Liver (tissue), 9 donors: Measurements from ENCODE around the gene SP1. TPM values are rescaled to one million over a fixed set of nuclear protein-coding genes. Genes with fewer than 3 reads are reported as not detected.

Source experiments
- DNase-seq: peaks from one replicate; pipeline ENCODE4 v3.0.0-alpha.2; 2017; ENCODE audit warnings: low spot score
- H3K27ac ChIP-seq, 2 donors: one replicate each; pipeline ENCODE4 v1.7.0; 2013; ENCODE audit warnings: inconsistent platforms in 2 of 2, low read length in 2 of 2, control low read depth in 1 of 2, low read depth in 1 of 2, mild to moderate bottlenecking in 1 of 2
- H3K27me3 ChIP-seq, 4 donors: one replicate each; pipeline versions ENCODE4 v1.6.1 to v1.7.0; 2013; ENCODE audit warnings: low read length in 3 of 4, inconsistent platforms in 1 of 4, mild to moderate bottlenecking in 1 of 4, moderate library complexity in 1 of 4; ENCODE audit not compliant: control insufficient read depth in 4 of 4, insufficient read depth in 4 of 4
- H3K36me3 ChIP-seq, 4 donors: one replicate each; pipeline versions ENCODE4 v1.6.1 to v1.7.0; 2013; ENCODE audit warnings: low read length in 3 of 4, mild to moderate bottlenecking in 3 of 4, low read depth in 1 of 4, moderate library complexity in 1 of 4; ENCODE audit not compliant: control insufficient read depth in 4 of 4, insufficient read depth in 3 of 4
- H3K4me1 ChIP-seq, 4 donors: one replicate each; pipeline versions ENCODE4 v1.6.1 to v1.7.0; 2013; ENCODE audit warnings: low read length in 3 of 4, mild to moderate bottlenecking in 3 of 4, moderate library complexity in 1 of 4; ENCODE audit not compliant: control insufficient read depth in 4 of 4, insufficient read depth in 4 of 4
- H3K4me3 ChIP-seq, 3 donors: one replicate each; pipeline versions ENCODE4 v1.6.1 to v1.7.0; 2013; ENCODE audit warnings: low read length in 3 of 3, control low read depth in 1 of 3, low read depth in 1 of 3, mild to moderate bottlenecking in 1 of 3
- H3K9ac ChIP-seq, 2 donors: one replicate each; pipeline ENCODE4 v1.7.0; 2013; ENCODE audit warnings: low read length in 2 of 2, mild to moderate bottlenecking in 2 of 2, moderate library complexity in 2 of 2, control low read depth in 1 of 2, low read depth in 1 of 2
- H3K9me3 ChIP-seq, 4 donors: one replicate each; pipeline versions ENCODE4 v1.6.1 to v1.7.0; 2013; ENCODE audit warnings: low read length in 3 of 4; ENCODE audit not compliant: control insufficient read depth in 4 of 4
- CTCF ChIP-seq: fragments of 150-350 bp; IDR thresholded peaks from 2 replicates; pipeline ENCODE4 v1.5.1; 2017; ENCODE audit warnings: improper control_type of control experiment, low read depth, low read length; ENCODE audit not compliant: missing input control
- EGR1 ChIP-seq, 2 donors: IDR thresholded peaks; 2 replicates each; pipeline ENCODE4 v1.6.1; 2016 to 2018; ENCODE audit warnings: antibody characterized with exemption in 2 of 2, low read depth in 2 of 2
- FOXA2 ChIP-seq: IDR thresholded peaks from 2 replicates; pipeline ENCODE4 v1.6.1; 2016; ENCODE audit warnings: antibody characterized with exemption
- GABPA ChIP-seq, 2 donors: IDR thresholded peaks in 1 of 2; conservative IDR thresholded peaks in 1 of 2; 2 replicates each; pipeline ENCODE4 v1.6.1; 2016; ENCODE audit warnings: antibody characterized with exemption in 2 of 2, mild to moderate bottlenecking in 1 of 2, moderate library complexity in 1 of 2
- HNF4A ChIP-seq, 2 donors: conservative IDR thresholded peaks; 2 replicates each; pipeline ENCODE4 v1.6.1; 2016; ENCODE audit warnings: antibody characterized with exemption in 2 of 2, mild to moderate bottlenecking in 2 of 2
- HNF4G ChIP-seq: IDR thresholded peaks from 2 replicates; pipeline ENCODE4 v1.6.1; 2016; ENCODE audit warnings: antibody characterized with exemption
- JUND ChIP-seq, 2 donors: IDR thresholded peaks; 2 replicates each; pipeline ENCODE4 v1.6.1; 2016; ENCODE audit warnings: antibody characterized with exemption in 2 of 2
- NR2F2 ChIP-seq: IDR thresholded peaks from 2 replicates; pipeline ENCODE4 v1.6.1; 2016; ENCODE audit warnings: antibody characterized with exemption
- RAD21 ChIP-seq, 2 donors: IDR thresholded peaks; 2 replicates each; pipeline ENCODE4 v1.6.1; 2016; ENCODE audit warnings: antibody characterized with exemption in 2 of 2, mild to moderate bottlenecking in 2 of 2
- REST ChIP-seq: IDR thresholded peaks from 2 replicates; pipeline ENCODE4 v1.6.1; 2016; ENCODE audit warnings: antibody characterized with exemption, mild to moderate bottlenecking
- SP1 ChIP-seq: IDR thresholded peaks from 2 replicates; pipeline ENCODE4 v1.6.1; 2018; ENCODE audit warnings: antibody characterized with exemption, mild to moderate bottlenecking
- TAF1 ChIP-seq: conservative IDR thresholded peaks from 2 replicates; pipeline ENCODE4 v1.6.1; 2016; ENCODE audit warnings: antibody characterized with exemption, mild to moderate bottlenecking
- YY1 ChIP-seq: IDR thresholded peaks from 2 replicates; pipeline ENCODE4 v1.6.1; 2016; ENCODE audit warnings: antibody characterized with exemption, mild to moderate bottlenecking
- ZBTB33 ChIP-seq: IDR thresholded peaks from 2 replicates; pipeline ENCODE4 v1.6.1; 2016; ENCODE audit warnings: antibody characterized with exemption
- WGBS: extraction: QIAGEN DNeasy Blood & Tissue Kit; methylation state at CpG from one replicate; pipeline ENCODE4 v1.1.7; 2013; 5-methylcytosine and 5-hydroxymethylcytosine counted together
- polyA plus RNA-seq, 2 donors: library from polyadenylated mRNA; stranded (reverse) in 1 of 2; unstranded in 1 of 2; fragments of 200-250 nt in 1 of 2; fragments of >200 nt in 1 of 2; fragmentation: Nextera tagmentation in 1 of 2; extraction: Ambion mirVana in 1 of 2; gene quantifications; one replicate each; pipeline versions ENCODE4 v1.2.1 to v1.2.3, GENCODE V29; 2013 to 2015
- total RNA-seq, 2 donors: library from RNA; depleted of rRNA; stranded (reverse); fragments of >200 nt; gene quantifications; one replicate each; pipeline ENCODE4 v1.2.3, GENCODE V29; 2014
- TF ChIP-seq, protein P1 (sequence below): IDR thresholded peaks from 2 replicates; pipeline ENCODE4 v1.6.1; 2016; ENCODE audit warnings: antibody characterized with exemption
- donor health status: healthy.
- donor health status: healthy.
- donor health status: healthy.
- donor health status: healthy.
- donor health status: healthy.

Gene SP1
- total and polyA plus RNA-seq, 4 donors, result 3.8 to 36.5 (median 18.2) TPM

DNA sequence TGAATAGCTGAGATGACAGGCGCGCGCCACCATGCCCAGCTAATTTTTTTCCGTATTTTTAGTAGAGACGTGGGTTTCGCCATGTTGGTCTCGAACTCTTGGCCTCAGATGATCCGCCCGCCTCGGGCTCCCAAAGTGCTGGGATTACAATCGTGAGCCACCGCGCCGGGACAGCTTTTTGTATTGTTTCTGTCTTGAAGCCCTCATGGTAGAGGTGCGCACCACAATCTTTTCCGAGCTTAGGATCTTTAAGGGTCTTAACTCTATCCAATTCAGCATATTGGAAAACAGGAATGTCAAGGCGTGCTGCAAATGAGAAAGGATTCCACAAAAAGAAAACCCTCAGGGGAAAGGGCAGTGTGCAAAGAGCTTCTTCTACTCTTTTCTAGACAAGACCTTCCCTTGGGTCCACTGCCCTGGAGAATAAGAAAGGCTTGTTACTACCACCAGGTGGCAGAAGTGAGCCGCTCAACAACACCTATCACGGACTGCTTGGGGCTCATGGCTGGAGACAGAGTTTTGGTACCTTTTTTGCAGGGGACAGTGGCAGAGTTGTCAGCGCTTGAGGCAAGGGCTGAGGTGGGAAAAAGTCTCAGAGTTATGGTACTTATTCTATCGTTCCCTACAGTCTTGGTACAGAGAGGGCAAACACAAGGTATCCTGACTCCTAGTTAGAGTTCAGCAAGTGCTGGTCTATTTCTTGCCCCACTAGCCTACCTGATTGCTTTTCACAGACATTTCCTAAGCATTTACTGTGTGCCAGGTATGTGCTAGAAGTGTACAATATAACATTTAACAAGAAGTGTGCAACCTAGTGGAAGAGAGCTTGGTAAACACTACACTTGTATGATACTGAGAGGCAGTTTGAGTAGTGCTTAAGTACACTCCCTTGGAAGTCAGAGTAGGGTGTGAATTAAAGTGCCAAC lies 27.4 kb upstream of the SP1 start (continued):
- peak; percentile 98 to 99 for TF ChIP-seq RAD21 (IDR thresholded peaks at IDR 0.05)

DNA sequence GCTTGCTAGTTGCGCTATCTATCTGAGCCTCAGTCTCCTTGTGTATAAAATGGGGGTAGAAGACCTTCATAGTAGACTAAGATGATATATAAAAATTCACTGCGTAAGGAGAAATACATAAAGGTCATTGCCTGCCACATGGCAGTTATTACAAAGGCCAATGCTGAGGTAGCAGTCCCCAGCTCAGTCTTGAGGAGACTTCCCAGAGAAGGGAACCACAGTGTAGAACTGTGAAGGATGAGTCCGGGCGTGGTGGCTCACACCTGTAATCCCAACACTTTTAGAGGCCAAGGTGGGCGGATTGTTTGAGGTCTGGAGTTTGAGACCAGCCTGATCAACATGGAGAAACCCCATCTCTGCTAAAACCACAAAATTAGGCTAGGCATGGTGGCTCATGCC lies 26.7 kb upstream of the SP1 start:
- TF ChIP-seq SP1, result no peak
- no peak overlapping the region for H3K4me3 ChIP-seq
- no peak overlapping the region for H3K27ac ChIP-seq
- no peaks in the 10 kb centered on the region for H3K9me3 ChIP-seq
- H3K27me3 ChIP-seq, result no peaks in the 10 kb centered on the region
- no peak for DNase-seq
- H3K36me3 ChIP-seq, result no peaks in the 10 kb centered on the region
- 90% methylated on average over 5 of the region's 5 CpGs for WGBS
- H3K9ac ChIP-seq, result no peak overlapping the region
- H3K4me1 ChIP-seq, result peaks cover 0 to 2% (median 0%) of the 10 kb centered on the region in 4 donors

- WGBS, result 66% methylated on average over 3 of the region's 3 CpGs
- TF ChIP-seq REST (no peak), HNF4G (no peak), YY1 (no peak), CTCF (no peak), EGR1 (IDR thresholded peaks at IDR 0.05; ENCODE audit: low read depth in 2 of 2) (no peak), FOXA2 (no peak), JUND (IDR thresholded peaks at IDR 0.05) (no peak), NR2F2 (no peak), TAF1 (no peak), GABPA (IDR thresholded peaks at IDR 0.05 in 1 of 2, conservative IDR thresholded peaks at IDR 0.05 in 1 of 2) (no peak), ZBTB33 (no peak), HNF4A (conservative IDR thresholded peaks at IDR 0.05) (no peak), SP1 (no peak), RAD21 (IDR thresholded peaks at IDR 0.05) (no peak)
- TF ChIP-seq, protein P1, sequence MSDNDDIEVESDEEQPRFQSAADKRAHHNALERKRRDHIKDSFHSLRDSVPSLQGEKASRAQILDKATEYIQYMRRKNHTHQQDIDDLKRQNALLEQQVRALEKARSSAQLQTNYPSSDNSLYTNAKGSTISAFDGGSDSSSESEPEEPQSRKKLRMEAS, result no peak
- no peak for DNase-seq
Measured at GRCh38 chr12:53355121-53355520, 24.9 kb upstream of the SP1 start.

More at GRCh38 chr12:53355121-53355520, 24.9 kb upstream of the SP1 start:
- Histone ChIP-seq H3K4me3 (no peak overlapping the region), H3K27me3 (no peaks in the 10 kb centered on the region), H3K9ac (no peak overlapping the region), H3K9me3 (no peaks in the 10 kb centered on the region), H3K4me1 (peaks cover 0 to 2% (median 0%) of the 10 kb centered on the region in 4 donors), H3K36me3 (no peaks in the 10 kb centered on the region), H3K27ac (no peak overlapping the region)
